GM10248 (cell line): ENCODE results near the gene ANK2.

Experiments used
- CTCF ChIA-PET: fragments of 300-600 bp; sonication (Branson Sonifier 250); formaldehyde crosslinking; extraction: SDS; loops from one replicate; lab custom pipeline; 2021; ENCODE audit warnings: antibody characterized with exemption; lab: Yijun Ruan, JAX
- POLR2A ChIA-PET: fragments of 350-650 bp; sonication (Branson Sonifier 250); formaldehyde crosslinking; extraction: SDS; loops from one replicate; lab custom pipeline; 2020; ENCODE audit warnings: antibody characterized with exemption; lab: Yijun Ruan, JAX
- DNase-seq: peaks from one replicate; pipeline ENCODE4 v3.0.0; 2012; ENCODE audit errors: extremely low spot score
- CTCF ChIP-seq: IDR thresholded peaks from 2 replicates; pipeline ENCODE4 v1.5.1; 2012; ENCODE audit warnings: mild to moderate bottlenecking, low read depth; ENCODE audit errors: extremely low read depth, missing control alignments, control extremely low read depth

Gene ANK2

DNA sequence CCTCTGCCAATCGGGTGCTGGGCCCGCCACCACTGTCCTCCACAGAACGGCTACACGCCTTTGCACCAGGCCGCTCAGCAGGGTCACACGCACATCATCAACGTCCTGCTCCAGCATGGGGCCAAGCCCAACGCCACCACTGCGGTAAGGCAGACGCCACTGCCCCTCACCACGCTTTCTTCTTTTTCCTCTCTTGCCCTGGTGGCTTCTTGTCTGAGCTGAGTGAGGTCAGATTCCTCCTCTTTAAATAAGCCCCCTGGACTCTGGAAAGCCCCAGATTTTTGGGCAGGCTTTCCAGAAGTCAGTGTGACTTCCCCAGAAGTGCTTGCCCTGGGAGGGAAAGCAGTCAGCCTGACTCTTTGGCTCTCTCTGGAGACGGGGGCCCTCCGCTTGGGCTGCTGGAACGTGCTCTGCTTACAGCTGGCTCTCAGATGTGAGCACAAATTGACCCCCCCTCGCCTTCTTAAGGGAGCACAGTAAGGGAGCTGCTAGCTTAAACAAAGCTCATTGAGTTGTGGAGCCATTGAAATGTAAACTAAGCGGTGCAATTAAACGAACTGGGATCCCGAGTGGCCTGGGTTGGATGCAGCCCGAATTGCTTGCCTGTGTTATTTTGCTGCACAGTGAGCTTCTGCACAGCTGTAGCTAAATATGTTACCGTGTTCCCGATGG, 243.1 kb downstream of the ANK2 start:
- ChIA-PET POLR2A (no interaction called here), CTCF (interaction anchor here (1.0 to 1.6 kb wide), 3 partner anchors 16 to 28 kb away, joined by 3 to 5 read pairs (median 3); no protein-coding TSS in a partner anchor)
- no peak for TF ChIP-seq CTCF
- no peak for DNase-seq

GRCh38 chr4:113293043-113293560, 243.6 kb downstream of the ANK2 start:
- no peak for DNase-seq
- ChIA-PET POLR2A (no interaction called here), CTCF (interaction anchor here (1.0 to 1.5 kb wide), 3 partner anchors 15 to 41 kb away, joined by 3 to 5 read pairs (median 3); no protein-coding TSS in a partner anchor)
- TF ChIP-seq CTCF, result no peak

DNA sequence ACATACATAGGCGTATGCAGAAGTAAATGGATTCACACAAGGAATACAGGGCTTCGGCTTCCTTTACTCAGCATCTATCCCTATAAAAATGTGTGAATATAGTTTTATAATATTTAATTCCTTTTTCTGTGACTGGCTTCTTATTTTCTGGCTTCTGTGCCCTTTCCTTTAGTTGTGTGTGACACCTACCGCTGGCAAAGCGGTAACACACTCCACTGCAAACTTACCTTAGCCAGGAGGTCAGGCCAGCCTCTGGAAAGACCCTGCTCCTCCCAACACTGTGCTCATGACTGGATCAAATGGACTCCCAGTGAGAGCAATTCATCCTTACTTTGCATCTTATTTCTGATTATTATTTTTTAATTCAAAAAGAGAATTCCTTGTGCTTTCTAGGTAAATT, 244.2 kb downstream of the ANK2 start:
- ChIA-PET POLR2A (no interaction called here), CTCF (interaction anchor here (1.0 to 1.5 kb wide), 3 partner anchors 23 to 40 kb away, joined by 3 to 5 read pairs (median 3); no protein-coding TSS in a partner anchor)
- no peak for TF ChIP-seq CTCF
- DNase-seq, result no peak

DNA sequence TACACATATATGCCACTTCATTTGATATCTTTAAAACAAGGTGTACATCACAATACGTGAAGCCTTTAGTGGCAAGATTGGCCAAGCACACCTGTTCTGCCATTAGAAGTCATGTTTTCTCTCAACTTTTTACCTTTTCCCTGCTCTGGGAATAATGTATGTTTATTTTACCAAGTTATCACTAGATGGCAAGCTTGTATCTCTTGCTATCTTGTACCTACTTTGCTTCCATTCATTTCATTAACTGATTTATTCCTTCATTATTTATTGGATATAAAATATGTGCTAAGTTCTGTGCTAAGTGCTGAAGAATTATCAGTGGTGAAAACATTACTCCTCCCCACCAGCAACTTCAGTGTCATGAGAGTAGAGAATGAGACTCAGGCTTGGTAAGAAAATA, 245.5 kb downstream of the ANK2 start:
- no peak for DNase-seq
- ChIA-PET CTCF (interaction anchor here (1.2 to 1.7 kb wide), 4 partner anchors 8 to 46 kb away, joined by 3 to 5 read pairs (median 4); no protein-coding TSS in a partner anchor), POLR2A (no interaction called here)
- no peak for TF ChIP-seq CTCF

- no peak for DNase-seq
- ChIA-PET POLR2A (no interaction called here), CTCF (interaction anchor here (1.4 to 1.7 kb wide), 2 partner anchors 9 to 18 kb away, joined by 4 to 6 read pairs; no protein-coding TSS in a partner anchor)
- no peak for TF ChIP-seq CTCF
Measured at GRCh38 chr4:113300471-113300928, 251.0 kb downstream of the ANK2 start.

DNA sequence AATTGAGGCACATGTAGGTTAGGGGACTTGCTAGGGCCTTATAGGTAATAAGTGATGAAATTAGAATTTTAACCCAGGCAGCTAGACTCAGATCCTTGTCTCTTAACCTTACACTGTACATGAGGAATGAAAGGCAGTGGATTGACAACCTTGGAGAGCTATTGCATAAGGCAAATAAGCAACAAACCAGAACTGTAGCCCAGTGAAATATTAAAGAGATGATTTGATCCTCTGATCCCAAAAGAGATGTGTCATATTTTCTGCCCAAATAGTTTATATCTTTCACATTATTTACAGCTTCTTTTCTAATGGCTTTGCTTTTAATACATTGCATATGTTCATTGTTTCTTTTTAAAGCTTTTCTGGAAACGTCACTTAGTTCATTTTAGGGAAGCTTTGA, 252.6 kb downstream of the ANK2 start:
- TF ChIP-seq CTCF, result no peak
- POLR2A ChIA-PET, result no interaction called here
- CTCF ChIA-PET, result no interaction called here
- no peak for DNase-seq
